HG03045 (cell line): ENCODE measurements around the gene ATG10.
"Not testable (repeated sequence)": the region's sequence is repeated elsewhere in the genome, so short reads cannot be mapped to it uniquely, and the experiment has no call there.

Source experiments
- ATAC-seq: cut with Tn5 transposase; IDR thresholded peaks from one replicate; pipeline ENCODE4 v1.9.1; 2021; ENCODE audit warnings: mild to moderate bottlenecking, moderate library complexity; ENCODE audit not compliant: unreplicated experiment

ATG10 gene

DNA sequence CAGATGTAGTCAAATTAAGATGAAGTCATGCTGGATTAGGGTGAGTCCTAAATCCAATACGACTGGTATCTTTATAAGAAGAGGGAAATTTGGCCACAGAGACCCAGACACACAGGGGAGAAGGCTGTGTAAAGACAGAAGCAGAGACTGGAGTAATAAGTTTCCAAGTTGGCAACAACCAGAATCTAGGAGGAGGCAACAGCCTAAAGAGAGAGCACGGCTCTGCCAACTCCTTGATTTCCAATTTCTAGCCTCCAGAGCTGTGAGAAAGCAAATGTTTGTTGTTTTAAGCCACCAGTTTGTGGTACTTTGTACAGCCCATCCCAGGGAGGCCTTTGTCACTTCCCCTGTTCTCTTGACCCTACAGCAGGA, 74.4 kb downstream of the ATG10 start:
- ATAC-seq, result no peak

DNA sequence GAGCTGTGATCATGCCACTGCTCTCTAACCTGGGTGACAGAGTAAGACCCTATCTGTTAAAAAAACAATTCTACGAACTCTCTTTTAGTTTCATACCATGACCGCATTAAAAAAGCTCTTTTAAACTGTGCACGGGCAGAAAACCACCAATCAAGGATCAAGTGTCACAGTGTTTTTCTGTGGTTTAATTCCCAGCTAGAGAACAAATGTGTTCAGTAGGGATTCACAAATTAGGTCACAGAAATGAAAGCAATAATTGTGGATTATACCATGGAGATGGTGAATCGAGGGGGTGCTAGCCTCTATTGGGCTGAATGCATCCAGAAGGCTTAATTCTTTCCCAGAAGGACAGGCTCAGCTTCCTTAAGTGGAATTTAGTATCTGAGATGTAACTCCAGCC, 79.1 kb downstream of the ATG10 start:
- ATAC-seq, result no peak

DNA sequence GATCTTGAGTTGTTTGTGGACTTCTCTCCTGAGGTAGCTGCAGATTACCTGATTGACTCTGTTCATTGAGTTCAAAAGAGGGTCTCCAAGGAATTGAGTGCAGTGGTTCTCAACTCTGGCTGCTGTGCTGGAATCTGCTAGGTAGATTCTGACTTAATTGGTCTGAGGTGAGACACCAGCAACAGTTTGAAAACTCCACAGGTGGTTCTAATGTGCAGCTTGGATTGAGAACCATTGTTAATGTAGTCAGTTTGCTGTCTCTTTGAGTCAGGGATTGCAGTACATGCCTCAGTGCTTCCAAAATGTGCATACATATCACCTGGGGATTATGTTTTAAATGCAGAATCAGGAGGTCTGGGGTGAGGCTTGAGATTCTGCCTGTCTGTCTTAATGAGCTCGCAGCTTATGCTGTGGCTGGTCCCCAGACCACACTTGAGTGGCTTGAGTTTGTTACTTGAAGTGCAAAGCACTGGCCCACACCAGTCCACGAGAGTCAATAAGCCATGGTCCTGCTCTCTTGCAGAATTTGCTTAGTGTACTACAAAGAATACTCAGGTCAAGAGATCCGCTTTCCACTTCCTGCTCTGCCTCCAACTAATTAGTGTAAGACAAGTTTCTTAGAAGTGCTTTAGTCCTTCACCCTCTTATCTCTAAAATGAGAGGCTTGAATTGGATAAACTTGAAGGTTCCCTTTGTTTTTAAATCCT, 82.3 kb downstream of the ATG10 start:
- no peak for ATAC-seq

DNA sequence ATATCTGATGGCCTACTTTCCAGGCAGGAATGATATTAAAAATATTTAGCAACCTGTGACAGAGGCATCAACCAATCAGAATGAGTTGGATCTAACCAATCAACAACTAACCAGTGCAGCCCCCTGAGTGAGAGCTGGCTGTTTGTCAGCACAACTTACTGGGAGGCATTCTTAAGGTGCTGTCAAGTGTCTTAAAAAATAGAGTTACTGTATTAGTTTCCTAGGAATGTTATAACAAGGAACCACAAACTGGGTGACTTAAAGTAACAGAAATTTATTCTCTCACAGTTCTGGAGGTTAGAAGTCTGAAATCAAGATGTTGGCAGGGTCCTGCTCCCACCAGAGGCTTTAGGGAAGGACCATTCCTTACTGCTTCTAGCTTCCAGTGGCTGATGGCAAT, 85.2 kb downstream of the ATG10 start:
- no peak for ATAC-seq

GRCh38 chr5:82058710-82059109, 86.9 kb downstream of the ATG10 start:
- ATAC-seq, result peak; percentile 49

DNA sequence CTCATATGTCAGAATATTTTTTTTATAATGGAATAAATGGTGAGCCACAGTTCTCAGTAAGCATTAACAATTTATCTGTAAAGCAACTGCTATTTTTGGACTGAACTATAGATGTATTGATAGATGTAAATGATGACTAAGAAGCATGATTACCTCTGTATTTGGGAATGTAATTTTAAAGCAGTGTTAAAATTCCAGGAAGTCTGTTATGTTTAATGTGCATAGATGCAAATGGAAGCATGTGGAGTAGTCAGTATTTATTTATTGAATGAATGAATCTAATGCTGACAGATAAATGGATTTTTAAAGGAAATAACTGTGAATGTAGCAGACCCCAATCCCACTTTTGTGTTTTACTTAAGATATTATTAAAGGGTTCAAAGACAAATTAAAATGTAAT, 95.0 kb downstream of the ATG10 start:
- no peak for ATAC-seq

DNA sequence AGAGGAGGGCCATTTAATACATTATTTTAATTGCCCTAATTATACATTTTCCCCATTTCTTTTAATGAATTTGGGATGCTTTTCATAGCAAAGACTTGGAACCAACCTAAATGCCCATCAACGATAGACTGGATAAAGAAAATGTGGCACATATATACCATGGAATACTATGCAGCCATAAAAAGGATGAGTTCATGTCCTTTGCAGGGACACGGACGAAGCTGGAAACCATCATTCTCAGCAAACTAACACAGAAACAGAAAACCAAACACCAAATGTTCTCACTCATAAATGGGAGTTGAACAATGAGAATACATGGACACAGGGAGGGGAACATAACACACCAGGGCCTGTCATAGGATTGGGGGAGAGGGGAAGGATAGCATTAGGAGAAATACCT, 96.2 kb downstream of the ATG10 start:
- not testable (repeated sequence) for ATAC-seq

DNA sequence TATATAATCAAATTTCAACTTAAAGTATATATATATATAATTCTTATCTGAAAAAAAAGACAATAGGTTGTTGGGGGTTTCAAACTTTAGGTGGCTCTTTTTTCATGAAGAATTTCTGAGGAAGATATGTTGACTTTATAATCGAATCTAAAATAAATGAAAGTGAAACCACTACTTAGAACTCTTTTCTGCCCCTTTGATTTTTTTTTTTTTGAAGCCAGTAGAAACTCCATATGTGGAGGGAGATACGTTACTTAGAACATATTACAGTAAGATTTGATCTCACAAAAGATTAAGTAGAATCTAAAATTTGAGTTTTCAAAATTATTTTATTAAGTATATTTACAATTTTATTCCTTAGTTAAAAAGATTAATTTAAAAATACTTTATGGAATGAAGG, 96.9 kb downstream of the ATG10 start:
- no peak for ATAC-seq

GRCh38 chr5:82072138-82072537, 100.3 kb downstream of the ATG10 start:
- ATAC-seq, result no peak

DNA sequence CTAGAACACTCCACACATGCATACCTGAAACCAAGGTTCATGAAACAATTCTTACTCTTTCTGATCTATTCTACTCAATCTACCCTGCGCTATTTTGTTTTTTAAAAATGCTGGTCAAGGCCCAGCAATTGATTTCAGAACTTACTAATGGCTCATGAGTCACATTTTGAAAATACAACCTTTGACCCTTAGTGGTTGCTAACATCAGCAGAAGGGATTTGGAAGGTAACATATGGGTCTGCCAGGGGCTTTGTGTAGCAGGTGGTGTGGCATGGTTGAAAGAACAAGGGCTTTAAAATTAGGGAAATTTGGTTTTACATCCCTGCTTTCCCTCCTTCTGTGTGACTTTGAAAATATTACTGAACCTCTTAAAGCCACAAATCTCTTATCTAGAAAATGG, 101.4 kb downstream of the ATG10 start:
- no peak for ATAC-seq

- no peak for ATAC-seq
These were observed 103.1 kb downstream of the ATG10 start for GRCh38 chr5:82074950-82075349.

DNA sequence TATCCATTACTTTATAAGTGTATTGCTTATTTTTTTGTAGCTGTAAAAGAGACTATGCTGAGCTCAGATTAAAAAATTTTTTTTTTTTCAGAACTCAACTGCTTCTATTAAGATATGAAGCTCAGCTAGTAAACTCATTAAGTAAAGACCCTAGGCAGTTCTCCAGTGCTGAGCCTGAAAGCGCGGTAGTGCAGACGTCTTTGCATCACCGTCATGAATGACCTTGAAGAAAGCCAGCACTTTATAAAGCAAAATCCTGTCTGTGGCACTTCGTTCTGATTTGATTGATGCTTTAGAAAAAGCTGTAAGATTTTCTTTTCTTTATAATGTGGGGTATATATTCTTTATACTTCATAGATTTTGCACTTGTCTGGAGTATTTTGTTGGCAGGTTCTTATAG, 105.7 kb downstream of the ATG10 start:
- no peak for ATAC-seq

GRCh38 chr5:82091617-82092016, 119.8 kb downstream of the ATG10 start:
- ATAC-seq, result no peak

DNA sequence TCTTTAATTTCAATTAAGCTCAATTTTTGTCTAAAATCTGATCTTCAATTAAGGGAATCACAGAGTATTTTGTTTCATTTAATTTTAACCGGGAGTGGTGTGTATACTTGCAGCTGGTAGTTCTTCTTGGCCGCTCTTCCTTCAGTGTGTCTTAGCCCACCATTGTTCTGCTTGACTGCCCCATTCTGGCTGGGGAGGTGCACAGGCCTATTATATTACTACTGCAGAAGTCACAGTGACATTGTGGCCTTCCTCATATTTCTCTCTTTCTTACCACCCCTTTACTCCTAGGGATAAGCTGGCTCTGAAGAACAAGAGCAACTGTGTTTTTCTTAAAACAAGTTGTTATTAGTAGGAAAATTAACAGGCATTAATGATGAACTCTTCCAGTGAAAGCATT, 123.7 kb downstream of the ATG10 start:
- no peak for ATAC-seq

GRCh38 chr5:82096249-82096648, 124.4 kb downstream of the ATG10 start:
- ATAC-seq, result no peak

DNA sequence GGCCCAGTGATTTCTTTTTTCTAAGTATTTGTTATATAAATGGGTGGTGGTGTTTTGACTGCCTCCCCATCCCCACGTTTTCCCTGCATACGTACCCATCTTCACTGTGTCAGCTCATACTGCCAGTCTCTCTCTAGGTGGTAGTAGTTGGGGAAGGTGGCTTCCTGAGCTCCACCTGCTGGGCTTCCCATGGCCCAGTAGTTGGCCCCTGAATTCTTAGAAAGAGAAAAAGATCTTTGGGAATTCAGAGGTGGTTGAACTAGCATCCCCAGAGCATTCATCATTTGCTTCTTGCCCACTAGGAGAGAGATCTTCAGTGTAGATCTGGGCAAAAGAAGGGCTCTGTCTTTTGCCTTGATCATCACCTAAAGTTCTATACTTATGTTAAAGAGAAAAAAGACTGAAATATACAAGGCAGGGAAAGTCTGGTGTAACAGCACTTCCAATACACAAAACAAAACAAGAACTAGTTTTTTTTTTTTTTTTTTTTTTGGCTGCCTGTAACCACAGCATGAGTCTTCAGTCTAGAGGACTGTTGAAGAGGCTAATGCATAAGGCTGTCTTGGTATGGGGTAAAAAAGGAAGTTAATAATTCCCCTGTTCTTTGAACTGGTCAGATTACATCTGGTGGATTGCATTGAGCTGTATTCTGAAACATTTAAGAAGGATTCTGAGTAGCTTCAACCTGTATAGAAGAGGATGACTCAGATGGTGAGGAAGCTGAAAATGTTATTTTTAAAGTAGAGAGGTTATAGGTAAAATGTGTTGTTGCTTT, 128.7 kb downstream of the ATG10 start:
- peak; percentile 90 for ATAC-seq

- ATAC-seq, result no peak
These were observed 133.0 kb downstream of the ATG10 start for GRCh38 chr5:82104872-82105271.

- ATAC-seq, result no peak
These were observed 133.6 kb downstream of the ATG10 start for GRCh38 chr5:82105457-82105856.

GRCh38 chr5:82106207-82106606, 134.4 kb downstream of the ATG10 start:
- no peak for ATAC-seq

DNA sequence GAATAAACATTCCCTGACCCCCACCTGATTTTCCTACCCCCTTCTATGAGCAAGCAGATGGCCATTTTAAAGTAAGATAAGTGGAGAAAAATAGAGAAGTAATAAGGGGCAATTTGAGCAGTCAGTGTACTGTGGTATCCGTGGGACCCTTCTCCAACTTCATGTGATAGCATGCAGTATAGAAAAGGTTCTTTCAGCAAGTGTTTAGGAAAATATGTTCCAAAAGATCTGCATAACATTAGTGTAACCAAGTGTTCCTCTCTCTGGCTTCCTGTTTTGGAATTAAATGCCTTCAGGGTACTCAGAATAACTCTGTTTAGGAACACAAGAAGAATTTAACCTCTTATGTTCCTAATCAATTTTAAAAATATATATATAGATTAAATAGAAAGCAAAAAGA, 134.9 kb downstream of the ATG10 start:
- ATAC-seq, result no peak

DNA sequence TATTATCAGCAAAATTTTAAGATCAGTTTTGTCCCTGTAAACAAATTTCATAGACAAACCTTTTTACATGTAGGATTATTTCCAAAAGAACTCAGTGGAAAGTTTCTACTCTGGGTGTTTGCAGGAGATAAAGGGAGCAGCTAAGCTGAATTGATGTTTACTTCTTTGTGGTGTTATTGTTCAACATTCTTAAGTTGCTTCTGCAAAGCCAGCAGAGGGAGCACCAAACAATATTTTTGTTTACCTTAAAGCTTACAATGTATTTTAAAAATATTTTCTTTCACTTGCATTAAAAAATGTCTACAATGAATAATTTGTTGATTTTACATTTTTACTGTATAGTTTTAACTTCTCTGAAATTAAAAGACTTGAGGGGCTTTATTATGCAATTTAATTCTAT, 135.4 kb downstream of the ATG10 start:
- no peak for ATAC-seq

- ATAC-seq, result no peak
These were observed 137.2 kb downstream of the ATG10 start for GRCh38 chr5:82109013-82109412.

DNA sequence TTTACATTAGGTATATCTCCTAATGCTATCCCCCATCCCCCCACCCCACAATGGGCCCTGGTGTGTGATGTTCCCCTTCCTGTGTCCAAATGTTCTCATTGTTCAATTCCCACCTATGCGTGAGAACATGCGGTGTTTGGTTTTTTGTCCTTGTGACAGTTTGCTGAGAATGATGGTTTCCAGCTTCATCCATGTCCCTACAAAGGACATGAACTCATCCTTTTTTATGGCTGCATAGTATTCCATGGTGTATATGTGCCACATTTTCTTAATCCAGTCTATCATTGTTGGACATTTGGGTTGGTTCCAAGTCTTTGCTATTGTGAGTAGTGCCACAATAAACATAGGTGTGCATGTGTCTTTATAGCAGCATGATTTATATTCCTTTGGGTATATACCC, 138.1 kb downstream of the ATG10 start:
- not testable (repeated sequence) for ATAC-seq
